Fibroblast of villous mesenchyme (primary cell): ENCODE measurements around the gene TNFRSF21. TPM values are rescaled to one million over a fixed set of nuclear protein-coding genes. Genes with fewer than 3 reads are reported as not detected.

Experiments
- DNase-seq: peaks from one replicate; pipeline ENCODE4 v3.0.0-alpha.2; 2010; ENCODE audit warnings: low read depth
- H3K4me3 ChIP-seq: 2 replicates; pipeline ENCODE4 v1.5.1; 2011; ENCODE audit warnings: low read depth, mild to moderate bottlenecking, low read length
- total RNA-seq: library from RNA; depleted of rRNA; stranded (reverse); fragments of >200 nt; gene quantifications from 2 replicates; pipeline ENCODE4 v1.2.3, GENCODE V29; 2012
- TF ChIP-seq, protein P1 (sequence below): IDR thresholded peaks from 2 replicates; pipeline ENCODE4 v1.5.1; 2012; ENCODE audit warnings: low read depth, mild to moderate bottlenecking, low read length; ENCODE audit not compliant: insufficient read depth

The TNFRSF21 gene
- total RNA-seq, 1 donor = 43.2 TPM

DNA sequence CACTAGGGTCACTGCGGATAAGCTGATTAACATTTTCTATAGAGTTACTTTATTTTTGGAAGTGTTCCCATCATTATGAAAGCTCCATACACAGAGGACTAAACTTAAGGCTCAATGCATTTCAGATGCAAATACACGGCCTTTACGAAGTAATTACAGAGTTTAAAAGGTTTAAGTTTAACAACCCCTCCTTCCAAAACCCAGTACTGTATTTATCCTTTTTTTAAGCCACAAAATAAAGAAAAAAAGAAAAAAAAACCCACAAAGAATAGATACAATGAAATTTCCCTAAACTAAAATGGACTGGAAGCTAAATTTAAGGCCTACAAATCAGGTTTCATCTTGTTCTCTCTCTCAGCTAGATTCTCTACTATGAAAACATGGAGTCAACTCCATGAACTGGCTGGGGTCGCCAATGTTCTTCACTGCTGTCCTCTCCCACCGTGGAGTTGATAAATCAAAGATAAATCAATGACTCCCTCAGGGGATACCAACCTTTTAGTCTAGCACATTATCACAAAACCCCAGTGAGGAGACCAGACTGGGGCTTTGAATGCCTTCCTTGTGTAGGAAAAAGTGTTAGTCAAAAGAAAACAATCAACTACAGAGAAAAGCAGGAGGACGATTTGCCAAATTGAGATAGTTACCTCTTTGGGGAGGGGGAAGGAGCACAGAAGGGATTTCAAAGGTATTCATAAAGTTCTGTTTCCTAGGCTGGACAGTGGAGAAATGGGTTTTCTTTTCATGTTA lies 52.5 kb downstream of the TNFRSF21 start:
- TF ChIP-seq, protein P1, sequence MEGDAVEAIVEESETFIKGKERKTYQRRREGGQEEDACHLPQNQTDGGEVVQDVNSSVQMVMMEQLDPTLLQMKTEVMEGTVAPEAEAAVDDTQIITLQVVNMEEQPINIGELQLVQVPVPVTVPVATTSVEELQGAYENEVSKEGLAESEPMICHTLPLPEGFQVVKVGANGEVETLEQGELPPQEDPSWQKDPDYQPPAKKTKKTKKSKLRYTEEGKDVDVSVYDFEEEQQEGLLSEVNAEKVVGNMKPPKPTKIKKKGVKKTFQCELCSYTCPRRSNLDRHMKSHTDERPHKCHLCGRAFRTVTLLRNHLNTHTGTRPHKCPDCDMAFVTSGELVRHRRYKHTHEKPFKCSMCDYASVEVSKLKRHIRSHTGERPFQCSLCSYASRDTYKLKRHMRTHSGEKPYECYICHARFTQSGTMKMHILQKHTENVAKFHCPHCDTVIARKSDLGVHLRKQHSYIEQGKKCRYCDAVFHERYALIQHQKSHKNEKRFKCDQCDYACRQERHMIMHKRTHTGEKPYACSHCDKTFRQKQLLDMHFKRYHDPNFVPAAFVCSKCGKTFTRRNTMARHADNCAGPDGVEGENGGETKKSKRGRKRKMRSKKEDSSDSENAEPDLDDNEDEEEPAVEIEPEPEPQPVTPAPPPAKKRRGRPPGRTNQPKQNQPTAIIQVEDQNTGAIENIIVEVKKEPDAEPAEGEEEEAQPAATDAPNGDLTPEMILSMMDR = no peak
- no peak for DNase-seq
- H3K4me3 ChIP-seq = no peak overlapping the region

DNA sequence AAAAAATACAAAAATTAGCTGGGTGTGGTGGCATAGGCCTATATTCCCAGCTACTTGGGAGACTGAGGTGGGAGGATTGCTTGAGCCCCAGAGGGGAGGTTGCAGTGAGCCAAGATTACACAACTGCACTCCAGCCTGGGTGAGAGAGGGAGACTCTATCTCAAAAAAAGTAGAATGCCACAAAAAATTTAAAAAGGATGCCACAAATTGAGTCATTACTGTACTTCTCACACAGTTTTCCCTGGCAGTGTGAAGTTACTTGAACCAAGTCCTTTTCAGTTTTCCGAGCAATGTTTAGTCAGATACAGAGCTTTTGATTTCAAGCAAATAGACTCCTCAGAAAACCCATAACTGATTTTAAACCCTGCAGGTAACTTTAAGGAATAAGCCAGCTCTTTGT lies 53.3 kb downstream of the TNFRSF21 start:
- DNase-seq = peak; percentile 16
- TF ChIP-seq, protein P1 = no peak
- no peak overlapping the region for H3K4me3 ChIP-seq

DNA sequence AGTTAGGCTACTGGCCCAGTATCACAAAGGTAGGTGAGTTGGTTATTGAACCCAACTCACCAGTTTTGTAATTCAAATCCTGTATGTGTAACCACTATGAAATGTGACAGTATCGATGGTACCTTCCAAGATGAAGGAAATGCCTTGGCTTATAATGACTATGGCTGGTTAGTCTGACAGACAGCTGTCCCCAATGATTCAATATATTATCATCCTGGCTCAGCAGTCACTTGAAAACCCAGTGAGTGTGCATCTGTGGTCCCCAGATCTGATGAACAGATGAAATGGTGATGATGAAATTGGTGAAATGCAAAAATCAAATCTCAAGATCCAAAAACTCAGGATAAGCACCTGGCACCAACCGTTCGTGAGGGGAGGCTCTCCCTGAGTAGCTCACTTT lies 54.8 kb downstream of the TNFRSF21 start:
- no peak overlapping the region for H3K4me3 ChIP-seq
- DNase-seq = no peak
- TF ChIP-seq, protein P1 = no peak

DNA sequence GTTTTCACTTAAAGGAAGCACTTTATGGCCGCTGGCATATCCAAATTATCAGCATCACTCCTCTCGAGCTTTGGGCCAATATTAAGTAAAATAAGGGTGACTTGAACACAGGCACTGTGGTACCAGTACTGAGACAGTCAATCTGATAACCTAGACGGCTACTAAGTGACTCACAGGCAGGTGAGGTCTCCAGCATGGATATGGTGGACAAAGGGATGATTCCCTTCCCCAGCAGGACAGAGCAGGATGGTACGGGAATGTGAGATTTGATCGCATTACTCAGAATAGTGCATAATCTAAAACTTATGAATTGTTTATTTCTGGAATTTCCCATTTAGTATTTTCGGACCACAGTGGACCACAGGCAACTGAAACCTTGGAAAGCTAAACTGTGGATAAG lies 55.7 kb downstream of the TNFRSF21 start:
- no peak for DNase-seq
- no peak overlapping the region for H3K4me3 ChIP-seq
- TF ChIP-seq, protein P1 = no peak

DNA sequence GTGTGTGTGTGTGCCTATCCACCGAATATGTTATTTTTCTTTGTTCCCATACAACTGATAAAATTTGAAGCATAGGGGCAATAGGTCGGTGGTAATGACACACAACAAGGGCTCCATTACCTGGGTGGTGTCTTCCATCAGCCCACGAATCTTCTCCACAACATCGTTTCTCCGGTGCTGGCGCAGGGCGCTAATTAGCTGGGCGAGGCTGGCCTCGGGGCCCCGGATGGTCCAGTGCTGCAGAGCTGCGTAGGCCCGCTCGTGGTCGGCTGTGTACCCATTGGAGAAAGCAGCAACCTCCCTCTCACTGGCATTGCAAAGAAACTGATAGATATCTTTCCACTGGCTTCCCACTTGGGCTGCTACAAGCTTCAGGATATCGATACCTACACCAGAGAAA lies 56.6 kb downstream of the TNFRSF21 start:
- no peak overlapping the region for H3K4me3 ChIP-seq
- DNase-seq = no peak
- TF ChIP-seq, protein P1 = no peak

DNA sequence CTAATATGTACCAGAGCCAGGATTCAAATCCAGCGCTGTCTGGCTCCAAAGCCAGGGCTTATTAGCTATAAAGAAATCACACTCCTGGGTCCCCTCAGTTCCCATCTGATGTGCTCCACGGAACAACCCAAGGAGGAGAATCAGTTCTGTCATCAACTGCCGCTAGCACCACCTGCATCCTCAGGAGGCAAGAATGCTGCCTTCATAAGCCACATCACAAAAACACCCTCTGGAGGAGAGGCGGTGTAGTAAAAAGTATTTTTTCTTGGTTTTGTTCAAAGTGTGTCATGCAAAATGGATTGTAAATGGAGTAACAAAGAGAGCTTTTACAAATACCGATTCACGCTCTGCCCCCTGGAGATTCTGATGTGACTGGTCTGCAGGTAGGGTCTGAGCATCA lies 57.1 kb downstream of the TNFRSF21 start:
- TF ChIP-seq, protein P1 = no peak
- DNase-seq = no peak
- no peak overlapping the region for H3K4me3 ChIP-seq

DNA sequence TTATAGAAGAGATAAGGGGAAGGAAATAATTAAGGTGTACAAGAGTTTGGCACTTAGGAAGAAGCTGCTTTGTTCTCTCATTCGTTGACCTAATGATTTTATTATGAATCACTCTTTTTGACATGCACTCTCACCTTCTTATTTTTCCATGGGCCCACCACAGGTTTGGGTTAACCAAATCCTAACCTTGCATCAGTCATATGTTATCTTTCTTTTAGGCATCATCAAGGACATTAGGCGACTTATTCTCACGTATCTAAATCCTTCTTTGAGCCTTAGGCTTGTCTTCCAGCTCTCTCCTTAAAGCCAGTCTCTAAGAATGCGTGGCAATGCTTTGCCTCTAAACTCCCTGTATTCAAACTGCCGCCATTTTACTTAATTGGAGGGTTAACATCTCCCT lies 58.3 kb downstream of the TNFRSF21 start:
- DNase-seq = no peak
- TF ChIP-seq, protein P1 = no peak

More for the DNA sequence above, 58.3 kb downstream of the TNFRSF21 start:
- no peak overlapping the region for H3K4me3 ChIP-seq
